HG03060 (cell line): ENCODE data around the gene DIAPH2.

Source experiments
- ATAC-seq: cut with Tn5 transposase; IDR thresholded peaks from one replicate; pipeline ENCODE4 v1.9.1; 2021; ENCODE audit warnings: low read depth, moderate number of reproducible peaks; ENCODE audit not compliant: unreplicated experiment

Gene DIAPH2

DNA sequence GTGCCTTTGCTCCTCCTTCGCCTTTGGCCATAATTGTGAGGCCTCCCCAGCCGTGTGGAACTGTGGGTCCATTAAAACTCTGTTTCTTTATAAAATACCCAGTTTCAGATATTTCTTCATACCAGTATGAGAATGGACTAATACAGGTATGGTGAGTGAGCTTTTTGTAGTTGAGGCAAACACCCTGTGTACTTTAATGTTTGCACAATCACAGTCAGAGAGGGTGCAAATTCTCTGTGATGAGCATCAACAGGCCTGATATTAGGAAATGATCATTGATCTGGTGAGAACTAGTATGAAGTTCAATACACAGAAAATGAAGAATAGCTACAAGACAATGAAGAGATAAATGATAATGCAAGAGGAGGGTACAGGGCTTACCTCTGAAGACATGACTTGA, 943.7 kb downstream of the DIAPH2 start:
- no peak for ATAC-seq

DNA sequence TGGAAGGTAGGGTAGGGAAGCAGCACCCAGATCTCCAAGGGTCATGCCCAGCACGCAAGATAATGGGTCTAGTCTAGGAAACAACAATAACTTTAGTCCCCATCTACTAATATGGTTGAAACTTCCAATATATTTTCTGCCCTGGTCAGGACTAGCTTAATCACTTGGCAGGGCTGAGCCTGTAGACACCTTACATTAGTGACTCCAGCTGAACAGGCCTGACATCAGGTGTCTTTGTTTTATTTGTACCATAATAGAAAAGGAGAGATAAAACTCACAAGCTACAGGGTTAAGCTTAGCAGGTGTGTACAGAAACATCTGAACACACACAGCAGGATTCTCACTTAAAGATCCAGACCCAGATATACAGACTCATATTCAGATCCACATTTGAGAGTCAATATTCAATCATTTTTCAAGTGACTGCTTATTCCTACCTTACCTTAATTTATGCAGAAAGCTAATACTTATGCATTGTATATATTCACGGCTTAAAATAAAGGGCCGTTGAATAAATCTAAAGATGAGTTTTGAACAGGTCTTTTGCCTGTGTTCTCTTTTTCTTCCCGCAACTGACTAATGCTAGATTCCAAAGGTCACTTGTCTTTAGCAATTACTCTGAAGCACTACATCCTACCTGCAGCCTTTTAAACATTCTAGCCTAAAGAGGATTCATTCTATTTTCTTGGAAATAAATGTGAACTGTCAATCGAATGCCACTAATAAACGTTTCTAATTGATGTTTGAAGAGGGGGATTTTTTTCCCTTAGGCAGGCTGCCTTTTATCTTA, 944.4 kb downstream of the DIAPH2 start:
- ATAC-seq: no peak

DNA sequence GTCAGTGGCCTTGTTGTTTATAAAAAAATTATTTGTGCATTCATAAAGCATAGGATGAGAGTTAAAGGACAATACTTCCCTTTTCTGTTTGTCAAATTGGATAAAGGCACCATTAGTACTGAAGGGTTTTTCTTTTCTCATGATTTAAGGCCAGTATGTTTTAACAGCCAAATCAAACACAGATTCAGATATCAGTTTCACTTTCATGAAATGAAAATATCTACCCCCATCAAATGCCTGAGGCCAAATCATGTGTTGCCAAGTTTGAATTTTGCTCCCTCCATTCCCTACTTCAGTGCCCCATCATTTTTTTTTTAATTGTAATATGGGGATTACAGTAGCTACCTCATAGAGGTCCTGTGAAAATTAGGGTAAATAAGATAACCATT, 944.9 kb downstream of the DIAPH2 start:
- no peak for ATAC-seq

DNA sequence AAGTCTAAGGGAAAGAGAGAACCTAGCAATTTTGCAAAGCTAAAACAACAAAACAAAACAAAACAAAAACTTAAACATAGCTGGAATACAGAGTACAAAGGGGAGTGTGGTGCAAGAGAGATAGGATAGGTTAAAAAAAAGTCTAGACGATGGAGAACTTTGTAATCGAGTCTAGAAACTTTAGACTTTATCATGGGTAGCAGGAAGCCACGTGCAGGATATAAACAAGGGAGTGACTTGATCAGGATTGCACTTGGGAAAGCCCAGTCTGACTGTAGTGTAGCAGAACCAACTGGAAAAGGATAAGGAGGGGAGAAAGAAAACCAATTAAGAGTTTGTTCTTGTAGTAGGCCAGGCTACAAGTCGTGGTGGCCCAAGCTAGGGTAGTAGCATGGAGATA, 949.2 kb downstream of the DIAPH2 start:
- ATAC-seq: no peak

DNA sequence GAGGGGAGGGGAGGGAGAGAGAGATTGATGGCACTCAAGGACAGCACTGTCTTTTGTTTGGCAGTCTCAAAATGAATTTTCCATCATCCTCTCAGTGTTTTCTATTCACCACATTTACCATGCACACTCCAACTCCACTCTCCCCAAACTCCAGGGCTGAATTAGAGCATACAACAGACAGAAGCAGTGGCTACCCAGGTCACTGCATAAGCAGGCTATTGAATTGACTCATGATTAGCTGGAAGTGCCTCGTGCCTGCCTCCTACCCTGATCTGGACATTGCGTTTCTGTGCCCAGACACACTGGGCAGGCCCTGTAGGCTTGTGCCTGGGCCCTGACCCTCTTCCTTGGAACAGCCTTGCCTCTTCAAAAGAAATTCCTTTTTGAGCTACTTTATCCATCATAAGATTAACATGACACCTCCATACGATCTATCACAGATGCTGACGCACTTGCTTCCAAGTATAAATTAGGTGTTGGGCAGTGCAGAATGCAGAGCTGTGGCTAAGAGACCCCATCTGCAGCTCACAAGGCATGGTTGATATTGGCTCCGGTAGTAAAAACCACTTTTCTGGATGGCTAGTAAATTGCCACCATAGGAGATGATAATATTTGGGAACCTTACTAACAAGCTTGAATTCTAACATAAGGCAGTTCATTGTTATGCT, 952.0 kb downstream of the DIAPH2 start:
- ATAC-seq: no peak

DNA sequence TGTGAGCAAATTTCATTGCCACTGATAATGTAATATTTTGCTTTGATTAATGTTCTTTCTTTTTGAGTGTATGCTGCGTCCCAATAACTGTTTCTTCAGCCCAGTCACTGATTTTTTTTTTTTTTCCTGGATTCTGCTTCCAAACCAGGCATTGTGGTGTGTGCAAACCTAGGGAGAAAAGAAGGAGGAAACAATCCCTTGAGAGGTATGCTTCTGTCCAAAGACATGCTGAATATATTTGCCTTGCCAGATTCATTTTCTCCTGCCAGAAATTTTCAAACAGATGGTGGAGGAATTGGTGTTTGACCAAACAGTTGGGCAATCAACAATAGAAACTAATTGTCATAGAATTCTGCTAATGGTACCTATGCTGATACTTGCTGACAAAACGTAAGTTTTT, 952.6 kb downstream of the DIAPH2 start:
- no peak for ATAC-seq

DNA sequence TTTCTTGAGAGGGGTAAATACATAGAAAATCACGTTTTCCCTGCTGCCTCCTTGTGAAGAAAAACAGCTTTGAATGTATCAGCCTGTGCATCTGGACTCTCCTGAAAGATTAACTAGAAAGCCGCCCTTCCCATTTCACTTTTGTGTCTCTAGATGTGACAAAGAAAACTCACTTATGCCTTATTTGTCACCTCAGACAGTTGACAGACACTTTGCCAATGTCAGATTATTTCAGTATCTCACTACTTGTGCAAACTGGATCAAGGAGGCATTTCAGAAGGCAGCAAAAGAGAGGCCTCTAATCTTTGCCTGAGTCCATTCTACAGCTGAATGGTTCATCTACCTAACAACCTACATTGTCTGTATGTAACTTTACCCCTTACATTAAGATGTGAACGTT, 954.0 kb downstream of the DIAPH2 start:
- no peak for ATAC-seq

DNA sequence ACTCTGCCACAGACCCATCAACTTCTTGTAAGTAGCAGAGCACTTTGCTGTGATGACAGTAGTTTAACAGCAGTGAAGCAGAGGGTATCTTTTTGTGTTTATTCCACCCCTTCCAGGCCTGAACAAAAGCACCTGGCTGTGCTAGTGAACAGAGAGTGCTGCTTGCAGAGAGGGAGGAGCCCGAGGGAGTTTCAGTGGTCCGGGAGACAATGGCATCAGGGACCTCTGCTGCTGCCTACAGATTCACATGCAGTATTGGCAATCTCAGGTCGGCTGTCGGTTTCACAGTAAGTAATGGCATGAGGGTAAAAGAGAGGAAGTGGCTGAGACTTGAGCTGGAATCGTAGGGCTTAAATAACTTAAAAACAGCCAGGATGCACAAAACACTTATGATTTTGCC, 954.9 kb downstream of the DIAPH2 start:
- no peak for ATAC-seq
